GM10266 (cell line): Measurements from ENCODE around the gene HDAC7.
A peak's percentile ranks its signal among the peaks of the same experiment; 100 is the strongest.

Source experiments
- DNase-seq: peaks from one replicate; pipeline ENCODE4 v3.0.0; 2012; ENCODE audit errors: extremely low spot score
- TF ChIP-seq, protein P1 (sequence below): IDR thresholded peaks from 2 replicates; pipeline ENCODE4 v1.5.1; 2012; ENCODE audit warnings: mild to moderate bottlenecking, low read depth; ENCODE audit not compliant: control insufficient read depth, insufficient read depth; ENCODE audit errors: missing control alignments

HDAC7 gene

GRCh38 chr12:47821346-47821706, 1.6 kb upstream of the HDAC7 start:
- TF ChIP-seq, protein P1, sequence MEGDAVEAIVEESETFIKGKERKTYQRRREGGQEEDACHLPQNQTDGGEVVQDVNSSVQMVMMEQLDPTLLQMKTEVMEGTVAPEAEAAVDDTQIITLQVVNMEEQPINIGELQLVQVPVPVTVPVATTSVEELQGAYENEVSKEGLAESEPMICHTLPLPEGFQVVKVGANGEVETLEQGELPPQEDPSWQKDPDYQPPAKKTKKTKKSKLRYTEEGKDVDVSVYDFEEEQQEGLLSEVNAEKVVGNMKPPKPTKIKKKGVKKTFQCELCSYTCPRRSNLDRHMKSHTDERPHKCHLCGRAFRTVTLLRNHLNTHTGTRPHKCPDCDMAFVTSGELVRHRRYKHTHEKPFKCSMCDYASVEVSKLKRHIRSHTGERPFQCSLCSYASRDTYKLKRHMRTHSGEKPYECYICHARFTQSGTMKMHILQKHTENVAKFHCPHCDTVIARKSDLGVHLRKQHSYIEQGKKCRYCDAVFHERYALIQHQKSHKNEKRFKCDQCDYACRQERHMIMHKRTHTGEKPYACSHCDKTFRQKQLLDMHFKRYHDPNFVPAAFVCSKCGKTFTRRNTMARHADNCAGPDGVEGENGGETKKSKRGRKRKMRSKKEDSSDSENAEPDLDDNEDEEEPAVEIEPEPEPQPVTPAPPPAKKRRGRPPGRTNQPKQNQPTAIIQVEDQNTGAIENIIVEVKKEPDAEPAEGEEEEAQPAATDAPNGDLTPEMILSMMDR: no peak
- no peak for DNase-seq

- TF ChIP-seq, protein P1: no peak
- no peak for DNase-seq
Observed at GRCh38 chr12:47820631-47821345, 1.1 kb upstream of the HDAC7 start.

DNA sequence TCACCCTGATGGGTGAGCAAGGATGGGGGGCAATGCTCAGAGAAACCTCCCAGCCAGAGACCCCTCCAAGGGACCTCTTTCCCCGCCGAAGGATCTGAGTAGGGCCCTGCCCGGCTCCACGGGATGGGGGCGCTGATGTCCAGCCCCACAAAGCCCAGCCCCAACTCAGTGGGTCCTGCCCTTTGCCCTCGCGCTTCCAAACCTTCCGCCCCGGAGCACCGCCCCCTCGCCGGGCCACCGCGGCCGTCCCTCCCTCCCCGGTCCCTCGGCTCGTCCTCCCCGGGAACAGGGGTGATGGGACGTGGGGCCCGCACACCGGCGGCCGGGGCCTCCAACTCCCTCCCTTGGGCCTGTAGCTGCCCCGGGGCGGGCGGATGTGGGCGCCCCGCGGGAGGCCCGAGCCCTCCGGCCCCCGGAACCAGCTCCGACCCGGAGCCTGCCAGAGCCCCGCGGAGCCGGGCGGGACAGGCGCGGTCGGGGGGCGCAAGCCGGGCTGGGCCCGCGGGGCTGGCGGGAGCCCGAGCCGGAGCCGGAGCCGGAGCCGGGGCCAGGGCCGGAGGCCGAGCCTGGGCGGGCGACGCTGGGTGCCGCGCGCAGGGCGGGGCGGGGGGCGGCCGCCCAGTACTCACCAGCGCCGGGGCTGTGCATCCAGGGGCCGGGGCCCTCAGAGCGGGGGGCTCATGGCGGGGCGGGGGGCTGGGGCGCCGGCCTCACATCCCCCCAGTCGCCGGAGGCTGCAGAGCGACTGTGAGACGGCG, 386 bp downstream of the HDAC7 start:
- peak; percentile 82 for DNase-seq
- TF ChIP-seq, protein P1: peak; percentile 64

DNA sequence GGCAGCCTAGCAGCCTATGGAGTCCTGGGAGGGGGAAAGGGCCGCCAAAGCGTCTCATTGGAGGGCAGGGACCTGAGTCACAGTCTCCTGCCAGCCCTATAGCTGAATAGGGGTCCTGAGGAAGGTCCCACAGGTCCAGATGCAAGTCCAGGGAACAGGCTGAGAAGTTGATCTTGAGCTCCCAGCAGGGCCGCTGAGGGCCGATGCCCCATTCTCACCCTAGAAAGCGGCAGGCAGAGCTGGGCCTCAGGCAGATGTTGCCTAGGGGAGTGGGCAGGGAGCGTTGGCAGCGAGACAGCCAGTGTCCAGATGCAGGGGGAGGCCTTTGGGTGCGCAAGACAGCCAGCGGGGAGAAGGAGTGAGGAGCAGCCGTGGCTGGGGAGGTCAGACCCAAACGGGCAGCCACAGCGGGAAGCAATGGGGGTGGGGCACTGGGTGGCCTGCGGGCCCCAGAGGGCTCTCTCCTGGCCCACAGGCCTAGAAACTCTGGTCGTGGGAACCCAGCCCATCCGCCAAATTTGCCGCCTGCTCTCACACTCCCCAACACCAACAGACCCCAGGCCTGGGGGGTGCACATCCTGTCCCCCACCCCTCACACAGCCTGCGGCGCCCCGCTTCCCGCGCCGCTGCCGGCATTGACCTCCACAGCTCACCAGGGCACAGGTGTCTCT, 1.1 kb downstream of the HDAC7 start:
- TF ChIP-seq, protein P1: no peak
- peak; percentile 57 for DNase-seq

DNA sequence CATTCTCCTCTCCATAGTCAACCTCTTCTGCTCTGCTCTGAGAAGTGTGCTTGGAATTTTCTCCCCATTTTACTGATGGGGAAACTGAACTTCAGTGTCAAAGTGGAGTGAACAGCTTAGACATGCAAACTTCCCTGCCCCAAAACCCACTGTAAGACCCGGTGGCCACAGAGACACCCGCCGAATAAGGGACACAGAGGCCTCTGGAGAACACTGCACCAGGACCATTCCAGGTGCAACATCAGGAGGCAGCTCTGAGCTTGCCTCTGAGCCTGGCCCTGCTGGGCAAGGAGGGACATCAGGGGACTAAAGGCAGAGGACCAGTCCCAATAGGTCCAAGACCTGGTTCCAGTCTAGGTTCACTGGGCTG, 1.7 kb downstream of the HDAC7 start:
- TF ChIP-seq, protein P1: no peak
- no peak for DNase-seq

DNA sequence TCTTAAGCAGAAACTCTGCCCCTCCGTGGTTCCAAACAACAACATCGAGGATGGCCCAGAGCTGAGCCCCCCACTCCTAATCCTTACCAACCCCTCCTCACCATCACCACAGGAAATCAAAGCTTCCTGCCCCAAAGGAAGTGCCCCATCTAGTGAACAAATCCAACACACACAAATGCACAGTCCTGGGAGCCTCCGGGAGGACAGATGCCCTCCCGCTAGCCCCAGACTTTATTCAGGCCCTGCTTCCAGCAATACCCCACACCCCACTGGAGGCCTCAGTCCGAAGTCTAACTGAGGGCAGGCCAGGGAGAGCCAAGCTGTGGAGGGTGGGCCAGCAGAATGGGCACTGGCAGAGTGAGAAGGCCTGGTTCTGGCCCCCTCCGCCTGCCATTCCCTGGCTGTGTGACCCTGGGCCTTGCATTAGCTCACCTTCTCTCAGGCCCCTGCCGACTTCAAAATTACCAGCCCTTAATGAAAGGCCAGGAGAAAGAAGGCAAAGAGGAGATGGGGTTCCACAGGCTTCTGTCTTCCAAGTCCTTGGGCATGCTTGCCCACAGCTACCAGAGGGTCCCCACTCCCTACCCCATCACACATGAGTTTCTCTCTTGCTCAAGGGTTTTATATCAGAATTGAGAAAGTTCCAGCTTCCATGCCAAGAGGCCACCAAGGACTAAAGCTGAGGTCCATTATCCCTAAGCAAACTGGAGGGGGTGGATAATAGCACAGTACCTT, 2.3 kb downstream of the HDAC7 start:
- TF ChIP-seq, protein P1: peak; percentile 22
- DNase-seq: no peak
